Measurements from ENCODE around the gene IBA57.

IBA57 gene

DNA sequence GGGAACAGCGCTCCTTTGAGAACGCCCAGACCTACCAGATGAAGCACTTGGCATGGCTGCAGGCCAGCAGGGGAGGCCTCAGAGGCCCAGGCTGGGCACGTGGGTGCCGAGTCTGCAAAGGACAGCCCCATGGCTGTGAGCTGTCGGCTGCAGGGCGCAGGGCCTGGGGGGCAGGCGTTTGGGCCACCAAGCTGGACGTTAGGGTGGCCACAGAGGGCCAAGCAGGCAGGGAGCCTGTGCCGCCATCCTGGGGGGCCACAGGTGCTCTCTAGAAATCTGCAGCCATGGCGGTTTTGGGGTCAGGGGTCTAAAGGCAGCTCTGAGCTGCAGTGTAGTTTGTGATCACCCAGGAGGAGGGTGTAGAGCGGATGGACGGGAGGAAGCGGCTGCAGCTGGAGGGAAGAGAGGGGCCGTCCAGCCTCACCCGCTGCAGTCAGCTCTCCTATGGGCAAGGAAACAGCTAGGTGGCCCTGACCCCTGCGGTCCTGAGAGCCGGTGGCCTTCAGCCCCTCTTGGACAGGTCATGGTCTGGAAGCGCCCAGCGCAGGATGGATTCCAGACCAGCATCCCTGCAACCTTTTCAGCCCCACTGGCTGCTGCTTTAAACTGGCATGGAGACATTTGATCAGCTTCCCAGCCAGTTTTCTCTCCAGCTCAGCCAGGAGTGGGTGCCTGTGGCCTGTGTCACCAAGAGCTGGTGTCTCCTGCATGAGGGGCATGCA lies 11.0 kb downstream of the IBA57 start:
- DNase-seq, result no peak
- no peak for TF ChIP-seq EZH2 (optimal IDR thresholded peaks at IDR 0.05; ENCODE audit: low read depth, low read length)
- no peak for TF ChIP-seq CTCF (IDR thresholded peaks at IDR 0.05; ENCODE audit: low read length)
- TF ChIP-seq EZH2phosphoT487 (IDR thresholded peaks at IDR 0.05; ENCODE audit: low read length), result no peak
- H3K36me3 ChIP-seq (replicated peaks; ENCODE audit: insufficient read depth, low read length), result no peaks in the 10 kb centered on the region
- no peaks in the 10 kb centered on the region for H3K4me1 ChIP-seq (ENCODE audit: low read length)
- no peak overlapping the region for H2AFZ ChIP-seq (ENCODE audit: low read length)
- no peaks in the 10 kb centered on the region for H3K27me3 ChIP-seq (replicated peaks; ENCODE audit: insufficient read depth, low read length)
- no peaks in the 10 kb centered on the region for H3K9me2 ChIP-seq (replicated peaks; ENCODE audit: insufficient read depth, low read length)
- H3K9me3 ChIP-seq (replicated peaks; ENCODE audit: insufficient read depth, low read length), result no peaks in the 10 kb centered on the region
- H3F3A ChIP-seq (ENCODE audit: insufficient read depth, low read length), result no peaks in the 10 kb centered on the region
- peaks cover 10% of the 10 kb centered on the region; the same call in 1 of the 2 replicates for H3K79me2 ChIP-seq (ENCODE audit: low read length)
- no peaks in the 10 kb centered on the region for H4K20me1 ChIP-seq (ENCODE audit: insufficient read depth, low read length)
- H3K27ac ChIP-seq (ENCODE audit: low read length), result no peak overlapping the region
- no peak overlapping the region for H3K4me2 ChIP-seq (ENCODE audit: low read depth, low read length)
- no peak overlapping the region for H3K4me3 ChIP-seq (ENCODE audit: low read length)
- no peak overlapping the region for H3K9ac ChIP-seq (ENCODE audit: low read length)

- H3K27ac ChIP-seq (ENCODE audit: low read length), result no peak overlapping the region
- no peak for DNase-seq
- no peaks in the 10 kb centered on the region for H3K9me3 ChIP-seq (replicated peaks; ENCODE audit: insufficient read depth, low read length)
- no peak overlapping the region for H3K9ac ChIP-seq (ENCODE audit: low read length)
- H3K4me3 ChIP-seq (ENCODE audit: low read length), result no peak overlapping the region
- H3K9me2 ChIP-seq (replicated peaks; ENCODE audit: insufficient read depth, low read length), result no peaks in the 10 kb centered on the region
- H3K36me3 ChIP-seq (replicated peaks; ENCODE audit: insufficient read depth, low read length), result no peaks in the 10 kb centered on the region
- H3K79me2 ChIP-seq (ENCODE audit: low read length), result 0 out of 2 replicates have a peak, but pooled peaks cover 8% of the 10 kb centered on the region
- H3K4me1 ChIP-seq (ENCODE audit: low read length), result no peaks in the 10 kb centered on the region
- no peaks in the 10 kb centered on the region for H3K27me3 ChIP-seq (replicated peaks; ENCODE audit: insufficient read depth, low read length)
- no peak overlapping the region for H3K4me2 ChIP-seq (ENCODE audit: low read depth, low read length)
- H4K20me1 ChIP-seq (ENCODE audit: insufficient read depth, low read length), result no peaks in the 10 kb centered on the region
- H2AFZ ChIP-seq (ENCODE audit: low read length), result no peak overlapping the region
- H3F3A ChIP-seq (ENCODE audit: insufficient read depth, low read length), result no peaks in the 10 kb centered on the region
- TF ChIP-seq EZH2phosphoT487 (IDR thresholded peaks at IDR 0.05; ENCODE audit: low read length) (no peak), EZH2 (optimal IDR thresholded peaks at IDR 0.05; ENCODE audit: low read depth, low read length) (no peak), CTCF (IDR thresholded peaks at IDR 0.05; ENCODE audit: low read length) (no peak)
Observed at GRCh38 chr1:228177183-228177475, 11.5 kb downstream of the IBA57 start.

GRCh38 chr1:228177721-228178710 lies 12.4 kb downstream of the IBA57 start:
- Histone ChIP-seq H3K4me2 (ENCODE audit: low read depth, low read length) (no peak overlapping the region), H3K9me3 (replicated peaks; ENCODE audit: insufficient read depth, low read length) (no peaks in the 10 kb centered on the region), H3F3A (ENCODE audit: insufficient read depth, low read length) (no peaks in the 10 kb centered on the region), H4K20me1 (ENCODE audit: insufficient read depth, low read length) (no peaks in the 10 kb centered on the region), H3K27me3 (replicated peaks; ENCODE audit: insufficient read depth, low read length) (no peaks in the 10 kb centered on the region), H3K27ac (ENCODE audit: low read length) (no peak overlapping the region), H3K9ac (ENCODE audit: low read length) (no peak overlapping the region), H3K4me1 (ENCODE audit: low read length) (no peaks in the 10 kb centered on the region), H2AFZ (ENCODE audit: low read length) (no peak overlapping the region), H3K4me3 (ENCODE audit: low read length) (no peak overlapping the region), H3K9me2 (replicated peaks; ENCODE audit: insufficient read depth, low read length) (no peaks in the 10 kb centered on the region), H3K79me2 (ENCODE audit: low read length) (0 out of 2 replicates have a peak, but pooled peaks cover 5% of the 10 kb centered on the region), H3K36me3 (replicated peaks; ENCODE audit: insufficient read depth, low read length) (no peaks in the 10 kb centered on the region)
- TF ChIP-seq CTCF (IDR thresholded peaks at IDR 0.05; ENCODE audit: low read length) (no peak), EZH2 (optimal IDR thresholded peaks at IDR 0.05; ENCODE audit: low read depth, low read length) (no peak), EZH2phosphoT487 (IDR thresholded peaks at IDR 0.05; ENCODE audit: low read length) (no peak)
- DNase-seq, result no peak
